Midbrain (tissue), 1 donor: ENCODE data around the gene SCP2D1.
"Not testable (repeated sequence)": the region's sequence is repeated elsewhere in the genome, so short reads cannot be mapped to it uniquely, and the experiment has no call there.

ENCODE experiments used
- DNase-seq: peaks from one replicate; lab custom pipeline; 2025; lab: John Stamatoyannopoulos, UW

SCP2D1 gene

GRCh38 chr20:18813483-18813882 is at the start of gene SCP2D1:
TSS of gene SCP2D1 (plus strand) at chr20:18813783. CDS start at chr20:18813816, 33 bp downstream.
- DNase-seq: no peak

GRCh38 chr20:18767676-18768075 is 45.9 kb upstream of the SCP2D1 start:
- no peak for DNase-seq

DNA sequence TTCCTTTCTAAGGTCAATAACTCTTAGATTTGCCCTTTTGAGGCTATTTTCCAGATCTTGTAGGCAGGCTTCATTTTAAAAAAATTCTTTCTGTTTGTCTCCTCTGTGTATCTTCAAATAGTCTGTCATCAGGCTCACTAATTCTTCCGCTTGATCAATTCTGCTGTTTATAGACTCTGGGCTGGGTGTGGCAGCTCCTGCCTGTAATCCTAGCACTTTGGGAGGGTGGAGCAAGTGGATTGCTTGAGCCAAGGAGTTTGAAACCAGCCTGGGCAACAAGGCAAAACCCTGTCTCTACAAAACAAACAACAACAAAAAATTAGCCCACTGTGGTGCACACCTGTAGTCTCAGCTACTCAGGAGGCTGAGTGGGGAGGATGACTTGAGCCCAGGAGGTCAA is 40.0 kb upstream of the SCP2D1 start:
- DNase-seq: no peak

- no peak for DNase-seq
Measured at GRCh38 chr20:18774207-18774606, 39.4 kb upstream of the SCP2D1 start.

DNA sequence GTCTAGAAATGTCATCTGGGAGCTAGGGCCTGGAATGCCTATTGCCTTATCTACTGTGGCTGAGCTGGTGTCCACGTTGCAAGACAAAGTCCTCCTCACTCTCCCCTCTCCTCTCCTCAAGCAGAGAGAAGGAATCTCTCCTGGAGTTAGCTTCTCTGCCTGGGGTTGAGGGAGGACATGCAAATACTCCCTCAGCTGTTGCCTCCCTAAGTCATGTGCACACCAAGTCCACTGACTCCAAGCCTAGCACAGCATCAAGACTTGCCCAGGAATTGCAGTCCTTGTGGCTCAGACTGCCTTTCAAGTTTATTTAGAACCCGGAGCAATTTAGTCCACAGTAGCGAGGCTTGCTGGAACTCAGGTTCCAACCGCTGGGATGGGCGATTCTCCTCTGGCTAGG is 38.0 kb upstream of the SCP2D1 start:
- no peak for DNase-seq

- no peak for DNase-seq
Measured at GRCh38 chr20:18778690-18779392, 34.7 kb upstream of the SCP2D1 start.

- no peak for DNase-seq
Measured at GRCh38 chr20:18780385-18781130, 33.0 kb upstream of the SCP2D1 start.

DNA sequence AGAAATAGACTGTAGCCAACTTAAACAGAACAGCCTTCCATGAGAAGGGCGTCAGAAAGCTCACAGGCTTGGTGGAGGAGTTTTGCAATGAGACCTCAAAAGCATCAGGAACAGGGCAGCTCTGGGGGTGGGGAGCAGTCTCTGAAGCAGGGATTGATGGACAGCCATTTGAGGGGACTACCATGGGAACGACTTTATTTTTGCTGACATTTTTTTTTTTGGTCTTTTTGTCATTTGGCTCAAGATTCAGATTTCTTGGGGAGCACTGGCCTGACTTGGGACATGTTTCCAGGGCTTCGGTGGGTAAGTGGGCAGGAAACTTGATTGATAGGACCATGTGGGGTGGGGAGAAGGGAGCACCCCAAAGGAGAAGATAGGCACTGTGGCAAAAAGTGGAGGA is 32.1 kb upstream of the SCP2D1 start:
- DNase-seq: no peak

DNA sequence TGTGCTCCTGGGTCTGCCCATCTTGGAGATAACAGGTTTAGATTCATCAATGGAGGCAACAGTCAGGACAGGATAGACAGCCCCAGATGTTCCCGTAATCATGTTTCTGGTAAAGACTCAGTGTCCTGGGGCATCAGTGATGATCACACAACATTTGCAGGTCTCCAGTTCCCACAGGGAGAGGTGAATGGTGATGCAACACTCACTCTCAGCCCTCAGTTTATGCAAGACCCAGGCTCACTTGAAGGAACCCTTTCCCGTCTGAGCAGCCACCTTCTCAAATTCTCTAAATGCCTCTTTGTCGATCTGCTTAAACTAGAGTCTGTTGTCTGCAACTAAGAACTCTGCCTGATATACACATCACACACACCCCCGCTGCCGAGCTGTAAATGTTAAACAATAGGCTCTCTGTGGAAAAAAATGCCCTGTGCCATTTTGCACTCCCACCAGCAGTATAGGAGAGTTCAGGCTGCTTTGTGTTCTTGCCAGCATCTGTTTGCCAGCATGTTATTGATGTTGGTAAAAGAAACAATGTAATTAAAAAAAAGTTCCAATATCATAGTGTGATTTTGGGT is 30.1 kb upstream of the SCP2D1 start:
- no peak for DNase-seq

GRCh38 chr20:18787046-18787445 is 26.5 kb upstream of the SCP2D1 start:
- not testable (repeated sequence) for DNase-seq

DNA sequence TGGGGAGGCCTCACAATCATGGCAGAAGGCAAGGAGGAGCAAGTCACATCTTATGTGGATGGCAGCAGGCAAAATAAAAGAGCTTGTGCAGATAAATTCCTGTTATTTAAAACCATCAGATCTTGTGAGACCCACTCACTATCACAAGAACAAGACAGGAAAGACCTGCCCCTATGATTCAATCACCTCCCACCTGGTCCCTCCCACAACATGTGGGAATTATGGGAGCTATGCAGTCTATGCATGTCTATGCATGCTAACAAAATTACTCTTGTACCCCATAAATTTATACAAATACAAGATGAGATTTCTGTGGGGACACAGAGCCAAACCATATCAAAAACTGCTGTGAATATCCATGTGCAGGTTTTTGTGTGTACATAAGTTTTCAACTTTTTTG is 25.6 kb upstream of the SCP2D1 start:
- DNase-seq: no peak

GRCh38 chr20:18790787-18791186 is 22.8 kb upstream of the SCP2D1 start:
- no peak for DNase-seq

GRCh38 chr20:18793625-18794427 is 19.8 kb upstream of the SCP2D1 start:
- DNase-seq: peak; percentile 98

DNA sequence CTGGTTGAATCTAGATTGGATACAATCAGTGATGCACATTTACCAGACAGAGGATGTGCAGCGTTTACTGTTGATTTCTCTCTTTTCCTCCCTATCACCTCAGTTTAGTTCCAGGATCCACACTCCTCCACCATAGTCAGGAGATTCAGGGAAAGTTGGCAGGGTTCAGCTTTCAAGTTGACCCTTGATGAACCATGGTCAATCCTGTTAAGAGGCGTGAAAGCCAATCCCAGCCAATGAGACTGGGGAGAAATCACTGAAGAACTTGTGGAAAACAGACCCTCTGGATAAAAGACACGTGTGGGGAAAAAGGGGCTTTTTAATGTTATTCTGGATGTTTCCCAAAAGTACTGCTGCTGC is 19.2 kb upstream of the SCP2D1 start:
- DNase-seq: no peak

DNA sequence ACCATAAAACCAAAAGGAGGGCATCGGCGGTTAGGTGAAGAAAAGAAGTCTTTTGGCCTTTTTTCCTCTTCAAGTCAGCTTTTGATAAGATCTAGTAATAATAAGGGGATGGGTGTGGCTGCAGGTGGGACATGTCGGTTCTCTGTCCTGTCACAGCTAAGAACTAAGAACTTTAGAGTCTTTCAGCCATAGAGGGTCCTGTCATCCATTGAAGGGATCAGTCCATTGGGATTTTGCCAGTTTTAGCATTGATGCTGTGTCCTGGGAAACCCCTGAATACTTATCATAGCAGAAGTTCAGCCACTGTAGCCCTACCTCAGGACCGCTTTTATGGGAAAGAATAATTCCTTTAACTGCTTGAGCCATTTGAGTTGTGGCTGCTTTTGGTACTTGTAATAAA is 18.2 kb upstream of the SCP2D1 start:
- no peak for DNase-seq

DNA sequence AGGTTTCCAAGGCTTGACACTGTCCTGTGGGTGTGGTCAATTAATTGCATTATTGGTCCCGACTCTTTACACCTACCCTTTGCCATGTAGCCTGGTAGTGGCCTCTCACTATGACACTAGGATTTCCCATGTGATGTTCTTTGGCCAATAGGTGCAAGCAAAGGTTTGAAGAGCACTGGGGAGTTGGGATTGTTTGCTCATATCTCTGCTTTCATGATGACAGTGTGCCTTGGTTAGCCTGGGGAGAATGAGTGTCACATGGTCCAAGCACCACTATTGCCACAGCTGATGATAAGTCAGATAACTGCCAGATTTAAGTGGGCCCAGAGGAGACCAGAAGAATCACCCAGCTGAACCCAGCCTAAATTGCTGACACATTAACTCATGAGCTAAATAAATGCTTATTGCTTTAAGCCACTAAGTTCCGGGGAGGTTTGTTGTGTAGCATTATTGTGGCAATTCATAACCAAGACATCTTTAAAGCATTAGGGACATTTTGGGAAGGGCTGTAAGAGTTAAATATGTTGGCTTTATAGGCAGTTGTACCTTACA is 17.2 kb upstream of the SCP2D1 start:
- no peak for DNase-seq

DNA sequence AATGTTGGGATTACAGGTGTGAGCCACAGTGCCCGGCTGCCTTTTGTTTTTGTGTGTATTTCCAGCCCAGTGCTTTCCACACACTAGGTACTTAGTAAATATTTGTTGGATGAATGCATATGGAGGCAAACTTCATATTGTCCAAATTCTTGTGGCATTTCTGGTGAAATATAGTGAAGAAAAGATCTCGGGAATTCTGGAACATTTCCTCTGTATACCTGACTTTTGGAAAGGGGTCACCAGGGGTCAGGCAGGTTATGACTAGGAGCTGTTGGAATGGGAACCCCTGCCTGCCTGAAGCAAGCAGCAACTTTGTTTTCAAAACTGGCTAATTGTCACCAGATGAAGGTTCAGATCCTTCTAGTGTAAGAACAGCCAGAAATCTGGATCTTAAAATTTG is 12.1 kb upstream of the SCP2D1 start:
- DNase-seq: no peak

DNA sequence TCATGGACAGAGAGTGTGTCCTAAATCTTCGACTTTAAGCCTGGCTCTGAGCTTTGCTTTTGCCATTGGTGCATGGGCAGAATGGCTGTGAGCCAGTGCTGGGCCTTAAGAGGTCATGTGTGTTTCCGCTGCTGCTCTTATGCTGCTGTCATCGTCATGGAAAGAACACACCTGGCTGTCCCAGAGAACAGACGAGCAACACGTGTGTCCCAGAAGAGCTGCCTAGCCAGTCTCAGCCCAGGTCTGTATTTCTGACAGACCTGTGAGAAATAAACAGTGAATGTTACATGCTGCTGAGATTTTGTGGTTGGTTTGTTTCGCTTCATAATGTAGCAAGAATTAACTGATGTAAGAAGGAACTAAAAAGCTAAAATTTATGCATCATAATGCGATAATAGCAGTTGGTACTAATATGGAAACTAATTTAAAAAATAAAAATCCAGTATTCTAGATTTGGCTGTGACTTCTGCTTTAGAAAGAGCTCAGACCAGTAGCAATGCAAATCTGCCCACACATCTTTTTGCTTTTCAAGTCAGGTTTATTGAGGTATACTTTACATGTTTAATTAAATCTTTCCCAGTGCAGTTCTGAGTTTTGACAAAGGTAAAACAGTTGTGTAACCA is 11.5 kb upstream of the SCP2D1 start:
- DNase-seq: no peak

- DNase-seq: no peak
Measured at GRCh38 chr20:18805881-18806280, 7.7 kb upstream of the SCP2D1 start.

- no peak for DNase-seq
Measured at GRCh38 chr20:18808712-18809111, 4.9 kb upstream of the SCP2D1 start.

DNA sequence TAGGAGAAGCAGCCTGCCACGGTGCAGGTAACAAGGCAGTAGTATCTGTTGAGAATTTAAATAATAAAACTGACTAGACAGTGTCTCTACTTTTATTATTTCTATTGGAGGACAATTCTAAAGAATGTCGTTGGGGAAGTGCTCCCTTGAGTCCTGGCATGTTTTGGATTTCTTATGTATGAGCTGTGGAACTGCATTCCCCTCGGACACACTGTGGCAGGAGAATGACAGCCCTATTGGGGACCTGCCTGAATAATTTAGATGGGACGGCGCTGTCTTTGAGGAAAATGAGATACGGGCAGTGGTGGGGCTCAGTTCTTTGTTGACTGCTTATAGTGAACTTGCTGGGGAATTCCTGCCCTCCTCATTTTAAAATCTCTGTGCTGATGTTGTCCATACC is 2.4 kb upstream of the SCP2D1 start:
- no peak for DNase-seq

GRCh38 chr20:18811904-18812303 is 1.7 kb upstream of the SCP2D1 start:
- DNase-seq: no peak
